ENCODE measurements around the gene GADD45A. TPM values are rescaled to one million over a fixed set of nuclear protein-coding genes. Genes with fewer than 3 reads are reported as not detected.

The GADD45A gene
- total and polyA plus RNA-seq, 10 donors: 17.5 to 63.7 (median 29.8) TPM

DNA sequence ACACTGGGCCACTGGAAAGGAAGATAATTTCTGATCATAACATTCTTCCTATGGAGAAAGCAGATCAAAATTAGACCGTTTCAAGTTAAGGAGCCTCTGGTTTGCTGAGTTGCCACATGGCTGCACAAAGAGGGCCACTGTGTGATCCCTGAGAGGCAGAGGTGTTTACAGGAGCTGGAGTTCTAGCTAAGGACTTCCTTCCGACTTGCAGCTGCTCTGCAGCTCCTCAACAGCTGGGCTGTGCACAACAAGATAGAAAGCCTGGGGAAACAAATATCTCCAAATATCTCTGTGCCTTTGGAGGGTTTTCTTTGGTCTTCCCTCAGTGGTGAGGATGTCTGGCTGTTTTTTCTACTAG, 26.8 kb downstream of the GADD45A start:
- WGBS, 5 donors: 17 to 25% (median 22%) methylated on average over 2 of the region's 2 CpGs
- intact Hi-C loops (cut with DNase I; ENCODE audit: low total_unique reads): no loop called here
- Histone ChIP-seq H3K9me3 (no peaks in the 10 kb centered on the region), H3K27ac (no peak overlapping the region), H3K4me3 (no peak overlapping the region), H3K27me3 (replicated peaks in 1 of 7) (no peaks in the 10 kb centered on the region), H3K4me1 (peaks cover 7 to 48% (median 33%) of the 10 kb centered on the region in 6 donors), H3K36me3 (no peaks in the 10 kb centered on the region)
- DNase-seq: no peak
- TF ChIP-seq POLR2A (IDR thresholded peaks at IDR 0.05): no peak
- TF ChIP-seq, protein P1, sequence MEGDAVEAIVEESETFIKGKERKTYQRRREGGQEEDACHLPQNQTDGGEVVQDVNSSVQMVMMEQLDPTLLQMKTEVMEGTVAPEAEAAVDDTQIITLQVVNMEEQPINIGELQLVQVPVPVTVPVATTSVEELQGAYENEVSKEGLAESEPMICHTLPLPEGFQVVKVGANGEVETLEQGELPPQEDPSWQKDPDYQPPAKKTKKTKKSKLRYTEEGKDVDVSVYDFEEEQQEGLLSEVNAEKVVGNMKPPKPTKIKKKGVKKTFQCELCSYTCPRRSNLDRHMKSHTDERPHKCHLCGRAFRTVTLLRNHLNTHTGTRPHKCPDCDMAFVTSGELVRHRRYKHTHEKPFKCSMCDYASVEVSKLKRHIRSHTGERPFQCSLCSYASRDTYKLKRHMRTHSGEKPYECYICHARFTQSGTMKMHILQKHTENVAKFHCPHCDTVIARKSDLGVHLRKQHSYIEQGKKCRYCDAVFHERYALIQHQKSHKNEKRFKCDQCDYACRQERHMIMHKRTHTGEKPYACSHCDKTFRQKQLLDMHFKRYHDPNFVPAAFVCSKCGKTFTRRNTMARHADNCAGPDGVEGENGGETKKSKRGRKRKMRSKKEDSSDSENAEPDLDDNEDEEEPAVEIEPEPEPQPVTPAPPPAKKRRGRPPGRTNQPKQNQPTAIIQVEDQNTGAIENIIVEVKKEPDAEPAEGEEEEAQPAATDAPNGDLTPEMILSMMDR (IDR thresholded peaks at IDR 0.05 in 8 of 11, conservative IDR thresholded peaks at IDR 0.05 in 3 of 11): no peak
- no peak for TF ChIP-seq POLR2AphosphoS5 (IDR thresholded peaks at IDR 0.05)

- 83 to 89% (median 86%) methylated on average over 6 of the region's 6 CpGs for WGBS, 5 donors
- intact Hi-C loops (cut with DNase I; ENCODE audit: low total_unique reads): no loop called here
- DNase-seq: no peak
- TF ChIP-seq POLR2AphosphoS5 (IDR thresholded peaks at IDR 0.05): no peak
- TF ChIP-seq, protein P1 (IDR thresholded peaks at IDR 0.05 in 8 of 11, conservative IDR thresholded peaks at IDR 0.05 in 3 of 11): no peak
- no peak for TF ChIP-seq POLR2A (IDR thresholded peaks at IDR 0.05)
- Histone ChIP-seq H3K27ac (peak overlapping the region in 1 of 8 donors; percentile 9), H3K36me3 (no peaks in the 10 kb centered on the region), H3K9me3 (no peaks in the 10 kb centered on the region), H3K27me3 (replicated peaks in 1 of 7) (no peaks in the 10 kb centered on the region), H3K4me1 (peaks cover 7 to 54% (median 33%) of the 10 kb centered on the region in 6 donors), H3K4me3 (no peak overlapping the region)
Observed at GRCh38 chr1:67713057-67713846, 28.3 kb downstream of the GADD45A start.

GRCh38 chr1:67715819-67716218, 30.8 kb downstream of the GADD45A start:
- no peaks in the 10 kb centered on the region for H3K36me3 ChIP-seq
- no peaks in the 10 kb centered on the region for H3K27me3 ChIP-seq (replicated peaks in 1 of 7)
- no peaks in the 10 kb centered on the region for H3K9me3 ChIP-seq
- H3K4me1 ChIP-seq: peaks cover 7 to 50% (median 30%) of the 10 kb centered on the region in 6 donors
- intact Hi-C loops (cut with DNase I; ENCODE audit: low total_unique reads): no loop called here
- no peak overlapping the region for H3K27ac ChIP-seq
- DNase-seq: no peak
- 73 to 87% (median 85%) methylated on average over 2 of the region's 2 CpGs for WGBS, 5 donors
- H3K4me3 ChIP-seq: no peak overlapping the region
- TF ChIP-seq, protein P1 (IDR thresholded peaks at IDR 0.05 in 8 of 11, conservative IDR thresholded peaks at IDR 0.05 in 3 of 11): no peak
- TF ChIP-seq POLR2AphosphoS5 (IDR thresholded peaks at IDR 0.05) (no peak), POLR2A (IDR thresholded peaks at IDR 0.05) (no peak)

GRCh38 chr1:67716800-67717199, 31.8 kb downstream of the GADD45A start:
- Histone ChIP-seq H3K4me1 (peaks cover 7 to 42% (median 23%) of the 10 kb centered on the region in 6 donors), H3K27ac (no peak overlapping the region), H3K4me3 (no peak overlapping the region), H3K36me3 (no peaks in the 10 kb centered on the region), H3K9me3 (no peaks in the 10 kb centered on the region), H3K27me3 (replicated peaks in 1 of 7) (no peaks in the 10 kb centered on the region)
- intact Hi-C loops (cut with DNase I; ENCODE audit: low total_unique reads): no loop called here
- TF ChIP-seq, protein P1 (IDR thresholded peaks at IDR 0.05 in 8 of 11, conservative IDR thresholded peaks at IDR 0.05 in 3 of 11): no peak
- no peak for TF ChIP-seq POLR2A (IDR thresholded peaks at IDR 0.05)
- no peak for TF ChIP-seq POLR2AphosphoS5 (IDR thresholded peaks at IDR 0.05)
- no peak for DNase-seq
- 65 to 93% (median 81%) methylated on average over 4 of the region's 4 CpGs for WGBS, 5 donors

Data from spleen (tissue), 11 donors.